SJSA1 (cell line): ENCODE measurements around the gene RIMBP2. TPM values are rescaled to one million over a fixed set of nuclear protein-coding genes. Genes with fewer than 3 reads are reported as not detected.
A peak's percentile ranks its signal among the peaks of the same experiment; 100 is the strongest.

Experiments used
- DNase-seq, 2 experiments: peaks; one replicate each; pipeline ENCODE4 v3.0.0-alpha.2; 2015 to 2020; ENCODE audit warnings: low spot score in 2 of 2, low read depth in 1 of 2
- H3K27ac ChIP-seq: fragments of 250-450 bp; sonication (Bioruptor Pico); 2 replicates; pipeline ENCODE4 v1.5.1; 2020; ENCODE audit warnings: mild to moderate bottlenecking, moderate library complexity
- H3K27me3 ChIP-seq: fragments of 250-450 bp; sonication (Bioruptor Pico); replicated peaks from 2 replicates; pipeline ENCODE4 v1.5.1; 2020; ENCODE audit warnings: mild to moderate bottlenecking, moderate library complexity
- H3K36me3 ChIP-seq: fragments of 250-450 bp; sonication (Bioruptor Pico); 2 replicates; pipeline ENCODE4 v1.5.1; 2020; ENCODE audit warnings: mild to moderate bottlenecking
- H3K4me1 ChIP-seq: fragments of 250-450 bp; sonication (Bioruptor Pico); replicated peaks from 2 replicates; pipeline ENCODE4 v1.6.1; 2021; ENCODE audit warnings: mild to moderate bottlenecking
- H3K4me3 ChIP-seq: fragments of 250-450 bp; sonication (Bioruptor Pico); 2 replicates; pipeline ENCODE4 v1.5.1; 2020; ENCODE audit warnings: mild to moderate bottlenecking
- H3K9me3 ChIP-seq: fragments of 250-450 bp; sonication (Bioruptor Pico); replicated peaks from 2 replicates; pipeline ENCODE4 v1.5.1; 2020; ENCODE audit warnings: mild to moderate bottlenecking
- total RNA-seq: library from RNA; depleted of rRNA; stranded (reverse); fragments of >200 nt; shearing (Covaris generic); gene quantifications from 2 replicates; pipeline ENCODE4 v1.2.3, GENCODE V29; 2014

RIMBP2 gene
- total RNA-seq, 1 experiment from 2014 or later = 0.16 TPM

- no peak overlapping the region for H3K4me3 ChIP-seq
- peaks cover 85% of the 10 kb centered on the region for H3K27me3 ChIP-seq
- H3K36me3 ChIP-seq = no peaks in the 10 kb centered on the region
- no peaks in the 10 kb centered on the region for H3K4me1 ChIP-seq
- DNase-seq = peak; percentile 56 to 78
- no peak overlapping the region for H3K27ac ChIP-seq
- H3K9me3 ChIP-seq = peaks cover 37% of the 10 kb centered on the region
These were observed 166.7 kb downstream of the RIMBP2 start for GRCh38 chr12:130549361-130549760.

- no peaks in the 10 kb centered on the region for H3K36me3 ChIP-seq
- no peaks in the 10 kb centered on the region for H3K4me1 ChIP-seq
These were observed 168.5 kb downstream of the RIMBP2 start for GRCh38 chr12:130547480-130548155.

DNA sequence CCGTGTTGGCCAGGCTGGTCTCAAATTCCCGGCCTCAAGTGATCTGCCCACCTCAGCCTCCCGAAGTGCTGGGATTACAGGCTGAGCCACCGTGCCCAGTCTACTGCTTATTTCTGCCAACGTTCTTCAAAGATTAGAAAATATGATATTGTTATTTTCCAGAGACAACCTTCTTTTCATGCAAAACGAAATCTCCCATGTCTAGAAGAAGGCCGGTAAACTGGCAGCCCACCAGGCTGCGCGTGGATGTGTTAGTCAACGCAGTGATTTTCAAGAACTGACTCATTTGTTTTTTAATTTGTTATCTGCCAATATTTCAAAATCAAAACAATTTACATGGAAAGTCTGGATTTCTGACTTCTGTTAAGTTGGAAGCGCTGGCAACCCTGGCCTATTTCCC lies 169.6 kb downstream of the RIMBP2 start:
- Histone ChIP-seq H3K9me3 (peaks cover 32% of the 10 kb centered on the region), H3K27ac (no peak overlapping the region), H3K4me3 (no peak overlapping the region), H3K27me3 (peaks cover 80% of the 10 kb centered on the region), H3K36me3 (no peaks in the 10 kb centered on the region), H3K4me1 (no peaks in the 10 kb centered on the region)
- peak; percentile 61 to 85 for DNase-seq

More at GRCh38 chr12:130547480-130548155, 168.5 kb downstream of the RIMBP2 start:
- peaks cover 86% of the 10 kb centered on the region for H3K27me3 ChIP-seq
- no peak overlapping the region for H3K4me3 ChIP-seq
- peak; percentile 65 to 81 for DNase-seq
- H3K9me3 ChIP-seq = peaks cover 37% of the 10 kb centered on the region
- H3K27ac ChIP-seq = no peak overlapping the region

GRCh38 chr12:130545475-130545874 lies 170.6 kb downstream of the RIMBP2 start:
- Histone ChIP-seq H3K4me1 (no peaks in the 10 kb centered on the region), H3K36me3 (no peaks in the 10 kb centered on the region), H3K27me3 (peaks cover 76% of the 10 kb centered on the region), H3K9me3 (peaks cover 31% of the 10 kb centered on the region), H3K27ac (no peak overlapping the region), H3K4me3 (no peak overlapping the region)
- peak; percentile 69 to 90 for DNase-seq

DNA sequence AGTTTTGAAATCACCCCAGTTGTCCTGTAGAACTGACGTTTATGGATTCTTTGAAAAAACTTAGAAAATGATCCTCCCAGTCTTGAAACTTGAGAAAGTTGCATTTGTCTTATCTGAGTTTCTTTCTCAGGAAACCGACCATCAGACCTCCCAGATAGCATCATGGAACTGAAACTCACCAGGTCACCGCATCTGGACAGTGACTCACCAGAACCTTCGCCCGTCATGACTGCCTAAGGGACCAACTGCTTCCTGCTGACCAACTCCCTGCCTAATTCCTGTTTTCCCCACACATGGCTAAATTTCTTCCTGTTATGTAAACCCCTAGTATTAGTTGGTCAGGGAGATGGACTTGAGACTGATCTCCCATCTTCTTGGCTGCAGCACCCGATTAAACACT lies 175.7 kb downstream of the RIMBP2 start:
- Histone ChIP-seq H3K4me3 (no peak overlapping the region), H3K27ac (no peak overlapping the region), H3K27me3 (peaks cover 51% of the 10 kb centered on the region), H3K36me3 (no peaks in the 10 kb centered on the region), H3K9me3 (peaks cover 16% of the 10 kb centered on the region), H3K4me1 (no peaks in the 10 kb centered on the region)
- DNase-seq = peak; percentile 68 to 88

DNA sequence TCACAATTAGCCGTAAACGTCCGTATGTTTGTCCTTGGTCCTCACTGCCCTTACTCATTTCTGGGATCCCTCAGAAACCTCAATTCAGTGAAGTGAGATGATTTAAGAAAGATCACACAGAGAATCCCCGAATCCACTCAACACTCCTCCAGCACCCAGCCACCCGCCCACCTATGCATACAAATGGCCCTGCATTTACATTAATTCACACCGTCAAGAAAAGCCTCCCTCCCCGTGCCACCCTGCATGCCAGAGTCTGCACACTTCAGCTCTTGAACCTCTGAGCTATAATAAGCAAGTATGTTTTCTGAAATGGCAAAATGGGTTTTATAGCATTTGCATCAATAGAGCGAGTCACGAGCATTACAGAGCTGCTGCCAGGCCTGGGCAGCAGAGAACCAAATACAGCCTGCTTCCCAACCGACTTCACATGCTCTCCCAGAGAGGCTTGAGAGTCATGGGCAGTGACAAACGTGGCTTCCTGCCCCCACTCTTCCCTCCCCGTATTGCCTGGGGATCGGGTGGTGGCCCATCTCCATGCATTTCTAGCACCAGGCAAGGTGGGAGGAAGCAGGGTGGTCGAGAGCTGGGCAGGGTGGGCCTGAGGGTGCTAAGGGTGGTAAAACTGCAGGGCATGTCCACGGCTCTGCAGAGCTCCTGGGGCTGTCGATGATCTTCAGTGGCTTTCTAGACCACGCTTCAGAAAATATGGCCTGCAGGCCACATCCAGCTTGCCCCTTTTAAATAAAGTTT lies 177.6 kb downstream of the RIMBP2 start:
- Histone ChIP-seq H3K27ac (no peak overlapping the region), H3K27me3 (peaks cover 49% of the 10 kb centered on the region), H3K9me3 (peaks cover 21% of the 10 kb centered on the region), H3K4me1 (no peaks in the 10 kb centered on the region), H3K4me3 (no peak overlapping the region), H3K36me3 (no peaks in the 10 kb centered on the region)
- peak; percentile 60 to 92 for DNase-seq

GRCh38 chr12:130537655-130538054 lies 178.4 kb downstream of the RIMBP2 start:
- no peaks in the 10 kb centered on the region for H3K4me1 ChIP-seq
- H3K9me3 ChIP-seq = peaks cover 21% of the 10 kb centered on the region
- H3K36me3 ChIP-seq = no peaks in the 10 kb centered on the region
- DNase-seq = peak in 1 of 2 experiments; percentile 64
- no peak overlapping the region for H3K4me3 ChIP-seq
- H3K27ac ChIP-seq = no peak overlapping the region
- peaks cover 45% of the 10 kb centered on the region for H3K27me3 ChIP-seq

GRCh38 chr12:130537051-130537450 lies 179.0 kb downstream of the RIMBP2 start:
- no peaks in the 10 kb centered on the region for H3K36me3 ChIP-seq
- no peak overlapping the region for H3K27ac ChIP-seq
- H3K4me1 ChIP-seq = no peaks in the 10 kb centered on the region
- no peak overlapping the region for H3K4me3 ChIP-seq
- DNase-seq = peak in 1 of 2 experiments; percentile 84
- H3K9me3 ChIP-seq = peaks cover 21% of the 10 kb centered on the region
- peaks cover 40% of the 10 kb centered on the region for H3K27me3 ChIP-seq

GRCh38 chr12:130530429-130530828 lies 185.7 kb downstream of the RIMBP2 start:
- Histone ChIP-seq H3K4me1 (no peaks in the 10 kb centered on the region), H3K36me3 (no peaks in the 10 kb centered on the region), H3K4me3 (no peak overlapping the region), H3K27ac (no peak overlapping the region), H3K9me3 (peaks cover 20% of the 10 kb centered on the region), H3K27me3 (peaks cover 53% of the 10 kb centered on the region)
- DNase-seq = no peak

DNA sequence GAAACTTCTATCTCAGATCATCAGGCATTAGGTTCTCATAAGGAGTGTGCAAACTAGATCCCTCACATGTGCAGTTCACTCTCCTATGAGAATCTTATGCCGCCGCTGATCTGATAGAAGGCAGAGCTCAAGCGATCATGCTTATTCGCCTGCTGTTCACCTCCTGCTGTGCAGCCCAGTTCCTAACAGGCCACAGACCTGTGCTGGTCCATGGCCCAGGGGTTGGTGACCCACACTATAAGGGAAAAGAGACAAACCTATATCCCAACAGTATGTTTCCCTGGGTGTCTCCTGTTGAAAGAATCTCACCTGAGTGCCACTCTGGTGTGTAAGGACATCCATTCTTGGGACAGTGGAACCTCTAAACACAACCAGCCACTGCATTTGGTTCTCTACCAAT lies 186.3 kb downstream of the RIMBP2 start:
- DNase-seq = peak; percentile 60 to 86
- Histone ChIP-seq H3K27me3 (peaks cover 52% of the 10 kb centered on the region), H3K36me3 (no peaks in the 10 kb centered on the region), H3K27ac (no peak overlapping the region), H3K4me3 (no peak overlapping the region), H3K9me3 (peaks cover 20% of the 10 kb centered on the region), H3K4me1 (no peaks in the 10 kb centered on the region)

GRCh38 chr12:130527239-130527638 lies 188.9 kb downstream of the RIMBP2 start:
- no peaks in the 10 kb centered on the region for H3K36me3 ChIP-seq

GRCh38 chr12:130526813-130527212 lies 189.3 kb downstream of the RIMBP2 start:
- Histone ChIP-seq H3K4me1 (no peaks in the 10 kb centered on the region), H3K27ac (no peak overlapping the region), H3K9me3 (peaks cover 21% of the 10 kb centered on the region), H3K27me3 (peaks cover 69% of the 10 kb centered on the region), H3K36me3 (no peaks in the 10 kb centered on the region), H3K4me3 (no peak overlapping the region)
- DNase-seq = peak; percentile 67 to 96

More at GRCh38 chr12:130527239-130527638, 188.9 kb downstream of the RIMBP2 start:
- Histone ChIP-seq H3K4me1 (no peaks in the 10 kb centered on the region), H3K27ac (no peak overlapping the region), H3K9me3 (peaks cover 21% of the 10 kb centered on the region), H3K27me3 (peaks cover 65% of the 10 kb centered on the region), H3K4me3 (no peak overlapping the region)
- no peak for DNase-seq

DNA sequence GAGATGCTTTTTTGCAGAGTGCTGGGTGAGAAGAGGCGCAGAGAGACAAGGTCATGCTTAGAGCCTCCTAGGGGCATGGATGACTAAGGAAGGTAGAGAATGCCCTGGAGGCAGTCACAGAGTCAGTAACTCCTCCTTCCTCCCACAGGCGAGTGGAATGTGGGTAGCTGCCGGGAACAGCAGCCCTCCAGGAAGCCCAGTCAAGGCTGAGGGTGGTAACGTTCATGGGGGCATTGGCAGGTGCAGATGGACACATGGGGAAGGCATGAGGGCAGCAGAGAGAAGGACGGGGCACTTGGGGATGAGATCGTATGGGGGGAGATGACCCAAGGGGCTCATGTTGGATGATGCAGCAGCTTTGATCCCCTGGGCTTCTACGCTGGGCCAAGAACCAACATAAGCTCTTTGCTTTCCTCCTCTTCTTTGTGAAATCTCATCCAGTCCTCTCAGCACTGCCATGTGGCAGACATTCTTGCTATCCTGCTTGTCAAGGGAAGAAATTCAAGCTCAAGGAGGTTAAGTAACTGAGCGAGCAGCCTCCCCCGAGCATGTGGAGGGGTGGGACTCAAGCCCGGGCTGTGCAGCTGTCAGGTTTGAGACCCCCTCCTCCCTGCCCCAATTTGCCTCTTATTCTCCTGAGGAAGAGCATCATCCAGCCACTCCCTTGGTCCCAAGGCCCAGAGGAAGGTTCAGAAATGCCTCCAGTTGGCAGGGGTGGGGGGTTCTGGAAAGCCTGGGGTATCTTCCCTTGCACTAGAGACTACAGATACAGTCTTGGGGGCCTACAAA lies 190.5 kb downstream of the RIMBP2 start:
- Histone ChIP-seq H3K9me3 (peaks cover 24% of the 10 kb centered on the region), H3K27ac (no peak overlapping the region), H3K4me1 (no peaks in the 10 kb centered on the region), H3K4me3 (no peak overlapping the region), H3K36me3 (no peaks in the 10 kb centered on the region), H3K27me3 (peaks cover 73% of the 10 kb centered on the region)
- DNase-seq = peak; percentile 65 to 89
